K562 (cell line): ENCODE measurements around the gene SURF6. TPM values are rescaled to one million over a fixed set of nuclear protein-coding genes. Genes with fewer than 3 reads are reported as not detected.

Source experiments
- ASH1L ChIP-seq: fragments of 450-650 bp; IDR thresholded peaks from 2 replicates; pipeline ENCODE4 v1.6.1; 2018; ENCODE audit warnings: borderline replicate concordance, mild to moderate bottlenecking, low read depth; ENCODE audit not compliant: partially characterized antibody
- ELF2 ChIP-seq: fragments of 250-450 bp; sonication (Bioruptor Pico); IDR thresholded peaks from 2 replicates; pipeline ENCODE4 v1.5.0; 2021; ENCODE audit warnings: mild to moderate bottlenecking
- EP400 ChIP-seq: fragments of 450-650 bp; IDR thresholded peaks from 2 replicates; pipeline ENCODE4 v1.6.1; 2017; ENCODE audit warnings: antibody characterized with exemption, mild to moderate bottlenecking, moderate library complexity
- MCM2 ChIP-seq: fragments of 450-650 bp; IDR thresholded peaks from 2 replicates; pipeline ENCODE4 v1.6.1; 2017; ENCODE audit warnings: low read depth, mild to moderate bottlenecking
- MECOM ChIP-seq: fragments of 250-450 bp; sonication (Bioruptor Pico); IDR thresholded peaks from 2 replicates; pipeline ENCODE4 v1.8.0; 2022; ENCODE audit warnings: inconsistent platforms
- MXI1 ChIP-seq: IDR thresholded peaks from 2 replicates; pipeline ENCODE4 v1.6.1; 2011; ENCODE audit warnings: low read depth, mild to moderate bottlenecking, improper control_type of control experiment, low read length
- RFX5 ChIP-seq: IDR thresholded peaks from 2 replicates; pipeline ENCODE4 v1.6.1; 2011; ENCODE audit warnings: low read depth, mild to moderate bottlenecking, improper control_type of control experiment, low read length
- SP2 ChIP-seq: IDR thresholded peaks from 2 replicates; pipeline ENCODE4 v1.6.1; 2011; ENCODE audit warnings: mild to moderate bottlenecking, low read depth, low read length, moderate library complexity; ENCODE audit not compliant: poor library complexity, severe bottlenecking; ENCODE audit errors: extremely low read depth
- STAG1 ChIP-seq: sonication (generic); formaldehyde crosslinking; IDR thresholded peaks from 2 replicates; pipeline ENCODE4 v1.5.0; 2020; ENCODE audit warnings: missing genetic modification reagents, borderline replicate concordance
- TCF7 ChIP-seq: sonication (generic); IDR thresholded peaks from 2 replicates; pipeline ENCODE4 v1.6.1; 2016; ENCODE audit warnings: antibody characterized with exemption, borderline replicate concordance
- ZKSCAN8 ChIP-seq: fragments of 200-800 bp; sonication (Bioruptor generic); IDR thresholded peaks from 2 replicates; pipeline ENCODE4 v1.6.1; 2016; ENCODE audit warnings: missing genetic modification characterization, missing compliant biosample characterization
- ZNF717 ChIP-seq: fragments of 250-450 bp; sonication (Bioruptor Pico); IDR thresholded peaks from 2 replicates; pipeline ENCODE4 v1.5.0; 2021
- polyA plus RNA-seq, 8 experiments: library from polyadenylated mRNA; depleted of rRNA in 4 of 8; stranded (reverse) in 5 of 8; unstranded in 3 of 8; fragments of >200 nt; fragmentation: Nextera tagmentation in 2 of 8; fragmentation: Illumina TruSeq in 1 of 8; extraction: Ambion mirVana in 2 of 8; extraction: Trizol in 1 of 8; gene quantifications; 2 replicates each; pipeline versions ENCODE4 v1.2.1 to v1.2.3, GENCODE V29; 2011 to 2014; ENCODE audit warnings: inconsistent platforms in 1 of 8, missing spikeins in 1 of 8
- total RNA-seq, 7 experiments: library from RNA; depleted of rRNA in 6 of 7; stranded (reverse); fragments of >200 nt in 6 of 7; fragmentation: Illumina TruSeq in 2 of 7; extraction: Trizol in 2 of 7; gene quantifications; 2 replicates each; pipeline versions ENCODE4 v1.2.1 to v1.2.3, GENCODE V29; 2011 to 2021; ENCODE audit warnings: low replicate concordance in 1 of 7
- TF ChIP-seq, protein P1 (sequence below), 3 experiments: fragments of 200-800 bp in 1 of 3; fragments of 250-450 bp in 1 of 3; fragments of 450-650 bp in 1 of 3; sonication (Bioruptor Pico) in 1 of 3; sonication (Bioruptor generic) in 1 of 3; formaldehyde crosslinking in 1 of 3; IDR thresholded peaks; 2 replicates each; pipeline versions ENCODE4 v1.6.1 to v1.8.0; 2016 to 2022; ENCODE audit warnings: mild to moderate bottlenecking in 2 of 3, missing genetic modification characterization in 2 of 3, missing compliant biosample characterization in 1 of 3, moderate library complexity in 1 of 3
- TF ChIP-seq, protein P2 (sequence below), 2 experiments: fragments of 450-650 bp; IDR thresholded peaks; 2 replicates each; pipeline ENCODE4 v1.6.1; 2016
- TF ChIP-seq, protein P3 (sequence below): fragments of 450-650 bp; formaldehyde crosslinking; IDR thresholded peaks from 2 replicates; pipeline ENCODE4 v1.4.0; 2022; ENCODE audit warnings: missing genetic modification characterization

The SURF6 gene
- total and polyA plus RNA-seq, 9 of the 15 experiments (the other 6 are each of a cell fraction or from before 2014, with no cell fraction given), result 1.4 to 68.3 (median 14.7) TPM

DNA sequence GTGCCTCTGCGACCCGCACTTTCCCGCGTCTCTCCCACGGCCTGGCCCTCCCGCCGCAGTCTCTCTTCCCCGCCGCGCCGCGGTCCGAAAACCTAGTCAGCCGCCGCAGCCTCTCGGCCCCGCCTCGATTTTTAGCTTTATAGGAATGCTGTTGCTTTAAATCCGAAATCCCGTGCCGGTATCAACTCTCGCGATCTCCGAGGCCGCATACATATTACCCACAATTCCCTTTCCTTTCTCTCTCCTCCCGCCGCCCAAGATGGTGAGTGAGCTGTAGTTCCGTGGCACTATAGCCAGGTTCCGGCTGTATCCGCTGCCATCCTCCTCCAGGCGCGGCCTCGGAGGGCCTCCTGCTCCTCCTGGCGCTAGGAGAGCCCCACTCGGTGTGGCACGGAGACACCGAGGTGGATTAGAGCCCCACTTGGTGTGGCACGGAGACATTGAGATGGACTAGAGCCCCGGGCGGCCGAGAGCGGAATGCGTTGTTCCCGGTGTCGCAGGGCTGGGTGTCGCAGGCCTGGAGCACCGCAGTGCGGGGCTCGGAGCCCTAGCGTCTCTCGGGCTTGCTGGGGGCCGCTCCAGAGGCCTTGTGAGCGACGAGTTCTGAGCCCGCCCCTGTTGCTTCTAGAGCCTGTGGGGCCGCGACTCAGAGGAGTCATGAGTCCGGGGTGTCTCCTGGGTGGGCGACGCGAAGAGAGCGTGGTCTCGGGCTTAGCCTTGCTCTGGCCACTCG lies 12.2 kb upstream of the SURF6 start, which contains the start of the genes MED22 and RPL7A (continued):
- peak; percentile 60; the same call in 1 of the 2 replicates for TF ChIP-seq MXI1
- no peak for TF ChIP-seq ASH1L
- no peak for TF ChIP-seq TCF7
- TF ChIP-seq, protein P1, sequence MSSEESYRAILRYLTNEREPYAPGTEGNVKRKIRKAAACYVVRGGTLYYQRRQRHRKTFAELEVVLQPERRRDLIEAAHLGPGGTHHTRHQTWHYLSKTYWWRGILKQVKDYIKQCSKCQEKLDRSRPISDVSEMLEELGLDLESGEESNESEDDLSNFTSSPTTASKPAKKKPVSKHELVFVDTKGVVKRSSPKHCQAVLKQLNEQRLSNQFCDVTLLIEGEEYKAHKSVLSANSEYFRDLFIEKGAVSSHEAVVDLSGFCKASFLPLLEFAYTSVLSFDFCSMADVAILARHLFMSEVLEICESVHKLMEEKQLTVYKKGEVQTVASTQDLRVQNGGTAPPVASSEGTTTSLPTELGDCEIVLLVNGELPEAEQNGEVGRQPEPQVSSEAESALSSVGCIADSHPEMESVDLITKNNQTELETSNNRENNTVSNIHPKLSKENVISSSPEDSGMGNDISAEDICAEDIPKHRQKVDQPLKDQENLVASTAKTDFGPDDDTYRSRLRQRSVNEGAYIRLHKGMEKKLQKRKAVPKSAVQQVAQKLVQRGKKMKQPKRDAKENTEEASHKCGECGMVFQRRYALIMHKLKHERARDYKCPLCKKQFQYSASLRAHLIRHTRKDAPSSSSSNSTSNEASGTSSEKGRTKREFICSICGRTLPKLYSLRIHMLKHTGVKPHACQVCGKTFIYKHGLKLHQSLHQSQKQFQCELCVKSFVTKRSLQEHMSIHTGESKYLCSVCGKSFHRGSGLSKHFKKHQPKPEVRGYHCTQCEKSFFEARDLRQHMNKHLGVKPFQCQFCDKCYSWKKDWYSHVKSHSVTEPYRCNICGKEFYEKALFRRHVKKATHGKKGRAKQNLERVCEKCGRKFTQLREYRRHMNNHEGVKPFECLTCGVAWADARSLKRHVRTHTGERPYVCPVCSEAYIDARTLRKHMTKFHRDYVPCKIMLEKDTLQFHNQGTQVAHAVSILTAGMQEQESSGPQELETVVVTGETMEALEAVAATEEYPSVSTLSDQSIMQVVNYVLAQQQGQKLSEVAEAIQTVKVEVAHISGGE (CRISPR knock-in tag; IDR thresholded peaks at IDR 0.05), result peak in 1 of 3 experiments; percentile 24; a peak in 1 of 6 replicates
- TF ChIP-seq EP400, result peak; percentile 98
- TF ChIP-seq, protein P2, sequence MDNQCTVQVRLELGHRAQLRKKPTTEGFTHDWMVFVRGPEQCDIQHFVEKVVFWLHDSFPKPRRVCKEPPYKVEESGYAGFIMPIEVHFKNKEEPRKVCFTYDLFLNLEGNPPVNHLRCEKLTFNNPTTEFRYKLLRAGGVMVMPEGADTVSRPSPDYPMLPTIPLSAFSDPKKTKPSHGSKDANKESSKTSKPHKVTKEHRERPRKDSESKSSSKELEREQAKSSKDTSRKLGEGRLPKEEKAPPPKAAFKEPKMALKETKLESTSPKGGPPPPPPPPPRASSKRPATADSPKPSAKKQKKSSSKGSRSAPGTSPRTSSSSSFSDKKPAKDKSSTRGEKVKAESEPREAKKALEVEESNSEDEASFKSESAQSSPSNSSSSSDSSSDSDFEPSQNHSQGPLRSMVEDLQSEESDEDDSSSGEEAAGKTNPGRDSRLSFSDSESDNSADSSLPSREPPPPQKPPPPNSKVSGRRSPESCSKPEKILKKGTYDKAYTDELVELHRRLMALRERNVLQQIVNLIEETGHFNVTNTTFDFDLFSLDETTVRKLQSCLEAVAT (IDR thresholded peaks at IDR 0.05), result 0 out of 4 replicates have a peak, but pooled peaks of 1 of the 2 experiments have one; percentile 67
- TF ChIP-seq, protein P3, sequence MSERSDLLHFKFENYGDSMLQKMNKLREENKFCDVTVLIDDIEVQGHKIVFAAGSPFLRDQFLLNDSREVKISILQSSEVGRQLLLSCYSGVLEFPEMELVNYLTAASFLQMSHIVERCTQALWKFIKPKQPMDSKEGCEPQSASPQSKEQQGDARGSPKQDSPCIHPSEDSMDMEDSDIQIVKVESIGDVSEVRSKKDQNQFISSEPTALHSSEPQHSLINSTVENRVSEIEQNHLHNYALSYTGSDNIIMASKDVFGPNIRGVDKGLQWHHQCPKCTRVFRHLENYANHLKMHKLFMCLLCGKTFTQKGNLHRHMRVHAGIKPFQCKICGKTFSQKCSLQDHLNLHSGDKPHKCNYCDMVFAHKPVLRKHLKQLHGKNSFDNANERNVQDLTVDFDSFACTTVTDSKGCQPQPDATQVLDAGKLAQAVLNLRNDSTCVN (CRISPR knock-in tag), result no peak
- TF ChIP-seq MECOM (CRISPR knock-in tag), result no peak
- no peak for TF ChIP-seq RFX5
- no peak for TF ChIP-seq ZKSCAN8
- no peak for TF ChIP-seq ZNF717 (CRISPR knock-in tag)
- TF ChIP-seq MCM2, result no peak
- peak; percentile 58; the same call in 1 of the 2 replicates for TF ChIP-seq ELF2 (CRISPR knock-in tag)
- no peak for TF ChIP-seq SP2
- TF ChIP-seq STAG1, result no peak
